GM12878 (cell line): ENCODE data around the gene RPL5.

Experiments used
- CTCF ChIP-seq, 3 experiments: IDR thresholded peaks in 2 of 3; conservative IDR thresholded peaks in 1 of 3; 2 replicates each; pipeline ENCODE4 v1.5.1; 2011; ENCODE audit warnings: low read depth in 3 of 3, low read length in 3 of 3, mild to moderate bottlenecking in 3 of 3, control low read depth in 2 of 3, moderate library complexity in 2 of 3, inconsistent platforms in 1 of 3, mixed read lengths in 1 of 3; ENCODE audit not compliant: control insufficient read depth in 2 of 3, insufficient read depth in 1 of 3; ENCODE audit errors: extremely low read depth in 1 of 3
- FOXK2 ChIP-seq: fragments of 450-650 bp; IDR thresholded peaks from 2 replicates; pipeline ENCODE4 v1.6.1; 2017; ENCODE audit warnings: mild to moderate bottlenecking, moderate library complexity
- LARP7 ChIP-seq: fragments of 450-650 bp; IDR thresholded peaks from 2 replicates; pipeline ENCODE4 v1.6.1; 2017; ENCODE audit warnings: mild to moderate bottlenecking
- MEF2A ChIP-seq: IDR thresholded peaks from 2 replicates; pipeline ENCODE4 v1.6.1; 2011; ENCODE audit warnings: low read depth, mild to moderate bottlenecking, low read length, moderate library complexity; ENCODE audit not compliant: insufficient read depth
- MXI1 ChIP-seq: fragments of 150-350 bp; IDR thresholded peaks from 2 replicates; pipeline ENCODE4 v1.6.1; 2011; ENCODE audit warnings: low read depth, mild to moderate bottlenecking, inconsistent platforms, low read length, improper control_type of control experiment
- NBN ChIP-seq: fragments of 450-650 bp; IDR thresholded peaks from 2 replicates; pipeline ENCODE4 v1.6.1; 2016
- POLR2A ChIP-seq: IDR thresholded peaks from 2 replicates; pipeline ENCODE4 v1.6.1; 2011; ENCODE audit warnings: low read depth, mild to moderate bottlenecking, low read length
- TF ChIP-seq, protein P1 (sequence below): fragments of 150-350 bp; IDR thresholded peaks from 2 replicates; pipeline ENCODE4 v1.6.1; 2016; ENCODE audit warnings: low read depth, low read length
- TF ChIP-seq, protein P2 (sequence below): IDR thresholded peaks from 2 replicates; pipeline ENCODE4 v1.6.1; 2012; ENCODE audit warnings: low read length, inconsistent platforms

DNA sequence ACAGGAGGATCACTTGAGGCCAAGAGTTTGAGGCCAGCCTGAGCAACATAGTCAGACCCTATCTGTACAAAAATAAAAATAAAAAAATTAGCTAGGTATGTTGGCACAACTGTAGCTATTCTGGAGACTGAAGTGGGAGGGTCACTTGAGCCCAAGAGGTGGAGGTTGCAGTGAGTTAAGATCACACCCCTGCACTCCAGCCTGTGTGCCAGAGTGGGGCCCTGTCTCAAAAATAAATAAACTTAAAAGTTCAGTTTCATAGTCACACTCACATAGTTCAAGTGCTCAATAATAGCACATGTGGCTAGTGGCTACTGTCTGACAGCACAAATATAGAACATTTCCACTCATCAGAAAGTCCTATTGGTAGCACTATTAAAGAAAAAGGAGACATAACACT, 41.8 kb upstream of the RPL5 start:
- TF ChIP-seq CTCF (IDR thresholded peaks at IDR 0.05 in 2 of 3, conservative IDR thresholded peaks at IDR 0.05 in 1 of 3; ENCODE audit: control insufficient read depth in 2 of 3, extremely low read depth in 1 of 3, insufficient read depth in 1 of 3, low read depth in 3 of 3, low read length in 3 of 3): no peak
- no peak for TF ChIP-seq NBN
- TF ChIP-seq, protein P1, sequence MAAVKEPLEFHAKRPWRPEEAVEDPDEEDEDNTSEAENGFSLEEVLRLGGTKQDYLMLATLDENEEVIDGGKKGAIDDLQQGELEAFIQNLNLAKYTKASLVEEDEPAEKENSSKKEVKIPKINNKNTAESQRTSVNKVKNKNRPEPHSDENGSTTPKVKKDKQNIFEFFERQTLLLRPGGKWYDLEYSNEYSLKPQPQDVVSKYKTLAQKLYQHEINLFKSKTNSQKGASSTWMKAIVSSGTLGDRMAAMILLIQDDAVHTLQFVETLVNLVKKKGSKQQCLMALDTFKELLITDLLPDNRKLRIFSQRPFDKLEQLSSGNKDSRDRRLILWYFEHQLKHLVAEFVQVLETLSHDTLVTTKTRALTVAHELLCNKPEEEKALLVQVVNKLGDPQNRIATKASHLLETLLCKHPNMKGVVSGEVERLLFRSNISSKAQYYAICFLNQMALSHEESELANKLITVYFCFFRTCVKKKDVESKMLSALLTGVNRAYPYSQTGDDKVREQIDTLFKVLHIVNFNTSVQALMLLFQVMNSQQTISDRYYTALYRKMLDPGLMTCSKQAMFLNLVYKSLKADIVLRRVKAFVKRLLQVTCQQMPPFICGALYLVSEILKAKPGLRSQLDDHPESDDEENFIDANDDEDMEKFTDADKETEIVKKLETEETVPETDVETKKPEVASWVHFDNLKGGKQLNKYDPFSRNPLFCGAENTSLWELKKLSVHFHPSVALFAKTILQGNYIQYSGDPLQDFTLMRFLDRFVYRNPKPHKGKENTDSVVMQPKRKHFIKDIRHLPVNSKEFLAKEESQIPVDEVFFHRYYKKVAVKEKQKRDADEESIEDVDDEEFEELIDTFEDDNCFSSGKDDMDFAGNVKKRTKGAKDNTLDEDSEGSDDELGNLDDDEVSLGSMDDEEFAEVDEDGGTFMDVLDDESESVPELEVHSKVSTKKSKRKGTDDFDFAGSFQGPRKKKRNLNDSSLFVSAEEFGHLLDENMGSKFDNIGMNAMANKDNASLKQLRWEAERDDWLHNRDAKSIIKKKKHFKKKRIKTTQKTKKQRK: no peak
- no peak for TF ChIP-seq MXI1
- no peak for TF ChIP-seq MEF2A
- TF ChIP-seq, protein P2, sequence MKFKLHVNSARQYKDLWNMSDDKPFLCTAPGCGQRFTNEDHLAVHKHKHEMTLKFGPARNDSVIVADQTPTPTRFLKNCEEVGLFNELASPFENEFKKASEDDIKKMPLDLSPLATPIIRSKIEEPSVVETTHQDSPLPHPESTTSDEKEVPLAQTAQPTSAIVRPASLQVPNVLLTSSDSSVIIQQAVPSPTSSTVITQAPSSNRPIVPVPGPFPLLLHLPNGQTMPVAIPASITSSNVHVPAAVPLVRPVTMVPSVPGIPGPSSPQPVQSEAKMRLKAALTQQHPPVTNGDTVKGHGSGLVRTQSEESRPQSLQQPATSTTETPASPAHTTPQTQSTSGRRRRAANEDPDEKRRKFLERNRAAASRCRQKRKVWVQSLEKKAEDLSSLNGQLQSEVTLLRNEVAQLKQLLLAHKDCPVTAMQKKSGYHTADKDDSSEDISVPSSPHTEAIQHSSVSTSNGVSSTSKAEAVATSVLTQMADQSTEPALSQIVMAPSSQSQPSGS: no peak
- TF ChIP-seq FOXK2: no peak
- TF ChIP-seq POLR2A: no peak
- no peak for TF ChIP-seq LARP7
